ENCODE measurements around the gene GLO1.

GLO1 gene

DNA sequence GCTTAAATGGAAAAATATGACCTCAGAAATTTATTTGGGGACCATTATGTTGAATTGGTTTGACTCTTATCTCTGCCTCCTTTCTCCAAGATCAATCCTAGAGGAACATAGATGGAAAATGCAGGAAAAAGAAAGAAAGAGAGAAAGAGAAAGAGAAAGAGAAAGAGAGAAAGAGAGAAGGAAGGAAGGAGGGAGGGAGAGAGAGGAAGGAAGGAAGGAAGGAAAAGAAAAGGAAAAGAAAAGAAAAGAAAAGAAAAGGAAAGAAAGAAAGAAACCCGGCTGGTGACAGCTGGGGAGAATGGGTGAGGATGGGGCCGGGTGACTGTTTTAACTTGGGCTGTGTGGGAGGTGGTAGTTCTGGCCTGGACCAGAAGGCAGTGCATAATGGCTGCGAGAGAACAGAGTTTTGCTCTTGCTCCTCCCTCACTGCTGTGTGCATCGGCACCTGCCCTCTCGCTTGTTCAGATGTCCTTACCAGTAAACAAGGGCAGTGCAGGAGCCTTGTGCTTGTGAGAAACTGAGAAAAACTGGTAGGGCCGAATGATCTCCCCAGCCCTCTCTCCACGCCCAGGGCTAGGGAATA lies 24.7 kb downstream of the GLO1 start:
- no peak overlapping the region for H3K4me3 ChIP-seq (ENCODE audit: low read depth, low read length)
- no peak for TF ChIP-seq CTCF (IDR thresholded peaks at IDR 0.05; ENCODE audit: low read depth, low read length)
- H3K9me3 ChIP-seq = no peaks in the 10 kb centered on the region
- H3K4me1 ChIP-seq = 0 out of 2 replicates have a peak, but pooled peaks cover 4% of the 10 kb centered on the region
- no peak for DNase-seq
- peaks cover 67% of the 10 kb centered on the region for H3K36me3 ChIP-seq
- no peaks in the 10 kb centered on the region for H3K27me3 ChIP-seq

- Histone ChIP-seq H3K4me3 (ENCODE audit: low read depth, low read length) (no peak overlapping the region), H3K27me3 (no peaks in the 10 kb centered on the region), H3K9me3 (no peaks in the 10 kb centered on the region), H3K4me1 (peaks cover 4% of the 10 kb centered on the region; the same call in 1 of the 2 replicates), H3K36me3 (peaks cover 55% of the 10 kb centered on the region)
- DNase-seq = no peak
- no peak for TF ChIP-seq CTCF (IDR thresholded peaks at IDR 0.05; ENCODE audit: low read depth, low read length)
Observed at GRCh38 chr6:38676974-38677544, 25.9 kb downstream of the GLO1 start.

GRCh38 chr6:38676236-38676973 lies 26.5 kb downstream of the GLO1 start:
- DNase-seq = no peak
- peaks cover 4% of the 10 kb centered on the region for H3K4me1 ChIP-seq
- no peak overlapping the region for H3K4me3 ChIP-seq (ENCODE audit: low read depth, low read length)
- H3K9me3 ChIP-seq = no peaks in the 10 kb centered on the region
- no peak for TF ChIP-seq CTCF (IDR thresholded peaks at IDR 0.05; ENCODE audit: low read depth, low read length)
- peaks cover 49% of the 10 kb centered on the region for H3K36me3 ChIP-seq
- no peaks in the 10 kb centered on the region for H3K27me3 ChIP-seq

DNA sequence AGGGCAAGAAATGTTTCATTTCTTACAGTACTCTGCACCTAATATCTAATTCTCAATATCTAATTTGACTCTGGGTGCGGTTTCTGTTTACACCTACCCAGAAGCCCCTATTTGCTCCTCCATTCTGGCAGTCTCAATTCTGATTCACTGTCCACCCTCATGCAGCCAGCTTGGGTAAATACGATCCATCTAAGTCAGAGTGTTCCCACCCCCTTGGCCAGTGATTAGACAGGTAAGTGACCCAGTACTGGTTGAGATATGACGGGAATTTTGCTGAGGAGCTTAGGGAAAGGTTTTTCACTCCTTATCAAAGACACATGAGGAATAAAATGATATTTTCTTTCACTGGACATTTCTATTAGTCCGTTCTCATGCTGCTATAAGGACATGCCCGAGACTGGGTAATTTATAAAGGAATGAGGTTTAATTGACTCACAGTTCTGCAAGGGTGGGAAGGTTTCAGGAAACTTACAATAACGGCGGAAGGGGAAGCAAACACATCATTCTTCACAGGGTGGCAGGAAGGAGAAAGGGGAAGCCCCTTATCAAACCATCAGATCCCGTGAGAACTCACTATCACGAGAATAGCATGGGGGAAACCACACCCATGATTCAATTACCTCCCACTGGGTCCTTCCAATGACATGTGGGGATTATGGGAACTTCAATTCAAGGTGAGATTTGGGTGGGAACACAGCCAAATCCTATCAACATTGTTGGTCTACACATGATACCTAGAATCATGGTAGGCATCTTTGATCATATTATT lies 29.4 kb downstream of the GLO1 start:
- no peak for DNase-seq
- Histone ChIP-seq H3K4me3 (ENCODE audit: low read depth, low read length) (peak overlapping the region; percentile 14; the same call in 1 of the 2 replicates), H3K9me3 (no peaks in the 10 kb centered on the region), H3K4me1 (peaks cover 4% of the 10 kb centered on the region), H3K27me3 (no peaks in the 10 kb centered on the region), H3K36me3 (peaks cover 28% of the 10 kb centered on the region)
- no peak for TF ChIP-seq CTCF (IDR thresholded peaks at IDR 0.05; ENCODE audit: low read depth, low read length)

GRCh38 chr6:38671885-38672467 lies 31.0 kb downstream of the GLO1 start:
- Histone ChIP-seq H3K4me1 (peaks cover 4% of the 10 kb centered on the region), H3K36me3 (peaks cover 16% of the 10 kb centered on the region), H3K9me3 (no peaks in the 10 kb centered on the region), H3K27me3 (no peaks in the 10 kb centered on the region), H3K4me3 (ENCODE audit: low read depth, low read length) (no peak overlapping the region)
- peak; percentile 89 for TF ChIP-seq CTCF (IDR thresholded peaks at IDR 0.05; ENCODE audit: low read depth, low read length)
- DNase-seq = peak; percentile 46

Measured in BE2C (cell line).